Lower leg skin (tissue), 4 donors: Measurements from ENCODE around the gene CCL27. TPM values are rescaled to one million over a fixed set of nuclear protein-coding genes. Genes with fewer than 3 reads are reported as not detected.
A peak's percentile ranks its signal among the peaks of the same experiment; 100 is the strongest.

ENCODE experiments used
- DNase-seq, 2 donors: peaks; one replicate each; pipeline ENCODE4 v3.0.0-alpha.2; 2019; ENCODE audit warnings: low spot score in 2 of 2
- H3K4me3 ChIP-seq: fragments of 200-600 bp; sonication (generic); 2 replicates; pipeline ENCODE4 v1.5.1; 2017; ENCODE audit warnings: mild to moderate bottlenecking, low read depth; ENCODE audit not compliant: poor library complexity, severe bottlenecking
- CTCF ChIP-seq, 3 donors: fragments of 450-650 bp; IDR thresholded peaks; one replicate each; pipeline ENCODE4 v1.5.1; 2016; ENCODE audit warnings: antibody characterized with exemption in 3 of 3, mild to moderate bottlenecking in 3 of 3, moderate library complexity in 2 of 3
- POLR2A ChIP-seq, 2 donors: fragments of 450-650 bp; IDR thresholded peaks; one replicate each; pipeline ENCODE4 v1.6.1; 2016 to 2017; ENCODE audit warnings: antibody characterized with exemption in 2 of 2, mild to moderate bottlenecking in 1 of 2, moderate library complexity in 1 of 2
- WGBS, 2 donors: methylation state at CpG; one replicate each; pipeline ENCODE4 v1.1.5; 2018; 5-methylcytosine and 5-hydroxymethylcytosine counted together
- intact Hi-C: fragments of 100-400 bp; cut with DNase I; formaldehyde crosslinking; loops from one replicate; pipeline ENCODE4 v1.15.0; 2023; ENCODE audit warnings: low total_unique reads
- total RNA-seq, 4 donors: library from RNA; depleted of rRNA; stranded (reverse); fragments of >200 nt; gene quantifications; one replicate each; pipeline ENCODE4 v1.1.0, GENCODE V29; 2016

The CCL27 gene
- total RNA-seq, 4 donors from 2014 or later: 199 to 301 (median 241) TPM

GRCh38 chr9:34636791-34637355, 25.6 kb downstream of the CCL27 start:
- intact Hi-C loops: loop anchor here (10.0 kb wide), 1 partner anchor 68 kb away; no protein-coding TSS in a partner anchor
- TF ChIP-seq CTCF (IDR thresholded peaks at IDR 0.05) (no peak), POLR2A (IDR thresholded peaks at IDR 0.05) (no peak)
- peak overlapping the region; percentile 77 for H3K4me3 ChIP-seq
- 1 to 3% methylated on average over 11 to 15 of the region's 23 CpGs for WGBS, 2 donors
- no peak for DNase-seq

DNA sequence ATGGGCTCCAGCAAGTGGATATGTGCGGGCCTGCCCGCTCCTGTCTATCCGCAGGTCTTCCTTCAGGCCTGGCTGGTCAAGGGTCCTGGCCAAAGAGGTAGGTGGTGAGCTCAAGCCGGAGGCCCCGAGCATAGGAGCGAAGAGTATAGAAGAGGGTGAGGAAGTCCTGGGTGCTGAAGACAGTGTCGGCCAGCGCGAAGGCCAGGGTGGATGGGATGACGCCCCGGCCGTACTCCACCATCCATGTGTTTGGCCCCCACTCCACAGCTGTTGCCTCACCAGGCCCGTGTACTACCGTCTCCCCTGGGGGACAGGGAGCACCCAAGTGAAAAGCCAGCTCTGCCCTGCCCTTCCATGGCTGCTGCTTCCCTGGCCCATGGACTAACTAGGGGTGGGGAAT, 26.9 kb downstream of the CCL27 start:
- WGBS, 2 donors: 88 to 89% methylated on average over 14 of the region's 14 CpGs
- DNase-seq: no peak
- no peak overlapping the region for H3K4me3 ChIP-seq
- TF ChIP-seq POLR2A (IDR thresholded peaks at IDR 0.05) (no peak), CTCF (IDR thresholded peaks at IDR 0.05) (no peak)
- intact Hi-C loops: loop anchor here (10.0 kb wide), 1 partner anchor 69 kb away; no protein-coding TSS in a partner anchor

DNA sequence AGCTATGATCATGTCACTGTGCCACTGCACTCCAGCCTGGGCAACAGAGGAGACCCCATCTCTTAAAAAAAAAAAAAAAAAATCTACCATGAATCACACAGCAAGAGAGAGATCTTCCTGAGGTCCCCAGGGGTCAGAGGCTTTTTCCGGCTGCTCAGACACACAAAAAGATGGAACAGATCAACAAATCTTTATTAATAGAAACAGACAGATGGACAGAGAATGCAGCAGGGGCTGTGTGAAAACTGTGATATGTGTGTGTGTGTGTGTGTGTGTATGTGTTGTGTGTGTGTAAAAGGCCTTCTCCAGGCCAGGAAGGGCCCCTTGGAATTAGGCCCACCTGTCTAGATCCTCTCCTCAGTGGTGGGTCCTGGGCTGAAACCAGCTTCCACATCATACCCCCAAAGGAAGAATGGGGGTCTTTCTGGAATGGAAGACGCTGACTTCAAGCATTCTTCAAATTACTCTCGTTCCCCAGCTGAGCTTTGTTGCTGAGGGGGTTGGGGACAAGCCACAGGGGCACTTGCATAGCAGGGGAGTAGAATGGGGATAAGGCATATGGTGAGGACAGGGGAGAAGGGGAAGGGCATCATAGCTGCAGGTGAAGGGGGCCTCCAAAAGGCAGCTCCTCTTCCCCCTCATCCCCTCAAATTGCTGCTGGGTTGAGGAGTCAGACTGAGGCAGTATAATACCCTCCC, 27.8 kb downstream of the CCL27 start:
- TF ChIP-seq CTCF (IDR thresholded peaks at IDR 0.05) (no peak), POLR2A (IDR thresholded peaks at IDR 0.05) (no peak)
- 75 to 77% methylated on average over 3 of the region's 3 CpGs for WGBS, 2 donors
- DNase-seq: no peak
- intact Hi-C loops: loop anchor here (10.0 kb wide), 1 partner anchor 70 kb away; no protein-coding TSS in a partner anchor
- no peak overlapping the region for H3K4me3 ChIP-seq

DNA sequence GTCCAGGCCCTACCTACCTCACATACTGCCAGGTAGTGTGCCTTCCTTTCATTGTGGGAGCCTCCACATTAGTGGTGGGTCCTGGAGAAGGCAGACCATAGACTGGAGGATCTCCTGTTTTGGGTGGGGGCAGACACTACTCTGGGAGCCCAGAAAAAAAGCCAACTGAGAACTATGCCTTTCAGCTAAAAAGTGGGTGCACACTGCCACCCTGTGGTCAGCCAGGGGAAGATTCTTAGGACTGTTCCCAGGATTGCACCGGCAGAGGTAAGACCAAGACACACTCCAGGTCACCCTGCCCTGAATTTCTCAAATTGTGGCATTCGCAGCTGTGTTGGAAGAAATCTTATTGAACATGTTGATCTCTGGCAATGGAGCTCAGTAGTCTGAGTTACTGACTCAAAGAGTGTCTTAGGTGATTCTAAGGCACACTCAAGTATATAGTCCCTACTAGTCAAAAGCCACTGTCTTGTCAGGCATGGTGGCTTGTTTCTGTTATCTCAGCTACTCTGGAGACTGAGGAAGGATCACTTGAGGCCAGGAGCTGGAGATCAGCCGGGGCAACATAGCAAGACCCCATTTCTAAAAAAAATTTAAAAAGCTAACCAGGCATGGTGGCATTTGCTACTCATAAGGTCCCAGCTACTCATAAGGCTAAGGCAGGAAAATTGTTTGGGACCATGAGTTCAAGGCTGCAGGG, 28.5 kb downstream of the CCL27 start:
- no peak overlapping the region for H3K4me3 ChIP-seq
- WGBS, 2 donors: 13 to 25% methylated on average over 3 of the region's 3 CpGs
- intact Hi-C loops: loop anchor here (10.0 kb wide), 1 partner anchor 71 kb away; no protein-coding TSS in a partner anchor
- TF ChIP-seq POLR2A (IDR thresholded peaks at IDR 0.05) (no peak), CTCF (IDR thresholded peaks at IDR 0.05) (peak in 1 of 3 donors; percentile 76)
- DNase-seq: no peak

DNA sequence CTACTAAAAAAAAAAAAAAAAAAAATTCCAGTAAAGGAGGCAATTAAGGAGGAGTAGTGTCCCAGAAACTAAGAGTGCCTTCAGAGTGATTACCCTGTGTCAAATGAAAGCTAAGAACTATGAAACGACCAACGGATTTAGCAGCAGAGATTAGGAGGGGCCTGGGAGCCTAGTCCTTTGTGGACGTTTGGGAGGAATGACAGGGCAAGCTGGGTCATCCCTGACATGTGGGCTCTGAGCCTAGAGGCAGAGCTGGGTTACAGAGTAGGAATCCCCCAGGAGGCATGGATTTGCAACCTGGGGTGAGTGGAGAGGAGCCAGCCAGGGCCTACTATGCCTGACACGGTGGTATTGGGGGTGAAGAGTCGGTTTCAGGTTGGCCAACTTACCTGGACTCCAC, 29.3 kb downstream of the CCL27 start:
- H3K4me3 ChIP-seq: no peak overlapping the region
- intact Hi-C loops: loop anchor here (10.0 kb wide), 1 partner anchor 72 kb away; no protein-coding TSS in a partner anchor
- 57 to 67% methylated on average over 5 of the region's 5 CpGs for WGBS, 2 donors
- DNase-seq: no peak
- TF ChIP-seq CTCF (IDR thresholded peaks at IDR 0.05) (no peak), POLR2A (IDR thresholded peaks at IDR 0.05) (no peak)
